WTC11 (cell line): ENCODE results near the gene MAGEC3. TPM values are rescaled to one million over a fixed set of nuclear protein-coding genes. Genes with fewer than 3 reads are reported as not detected.

Experiments
- ATAC-seq: fragments of 200-7000 bp; cut with Tn5 transposase; 2 replicates; pipeline ENCODE4 v1.10.0; 2021; ENCODE audit warnings: mild to moderate bottlenecking, moderate library complexity
- CTCF ChIA-PET: fragments of 300-600 bp; sonication (Branson Sonifier 250); formaldehyde crosslinking; loops from one replicate; lab custom pipeline; 2021; ENCODE audit warnings: antibody characterized with exemption; lab: Charles Lee
- POLR2A ChIA-PET: fragments of 350-600 bp; sonication (Branson Sonifier 250); formaldehyde crosslinking; loops from one replicate; lab custom pipeline; 2021; ENCODE audit warnings: antibody characterized with exemption; lab: Charles Lee
- DNase-seq: peaks from one replicate; pipeline ENCODE4 v3.0.0; 2021; ENCODE audit warnings: low spot score
- H3K27ac Mint-ChIP-seq: 2 replicates; pipeline ENCODE4 v1.8.0; 2021; ENCODE audit warnings: mixed read lengths
- H3K27me3 Mint-ChIP-seq: 2 replicates; pipeline ENCODE4 v1.8.0; 2021; ENCODE audit warnings: low read depth, mild to moderate bottlenecking, moderate library complexity, mixed read lengths
- H3K36me3 Mint-ChIP-seq: 2 replicates; pipeline ENCODE4 v1.8.0; 2021; ENCODE audit warnings: mixed read lengths
- H3K4me1 Mint-ChIP-seq: 2 replicates; pipeline ENCODE4 v1.8.0; 2022; ENCODE audit warnings: mixed read lengths
- H3K4me3 Mint-ChIP-seq: 2 replicates; pipeline ENCODE4 v1.8.0; 2021; ENCODE audit warnings: mild to moderate bottlenecking, moderate library complexity, mixed read lengths
- H3K9me3 Mint-ChIP-seq: 2 replicates; pipeline ENCODE4 v1.8.0; 2021; ENCODE audit warnings: mixed read lengths
- ARID4B ChIP-seq: sonication (generic); formaldehyde crosslinking; IDR thresholded peaks from 2 replicates; pipeline ENCODE4 v1.8.0; 2023; ENCODE audit warnings: missing genetic modification reagents, mild to moderate bottlenecking, borderline replicate concordance
- IRF1 ChIP-seq: sonication (generic); formaldehyde crosslinking; IDR thresholded peaks from 2 replicates; pipeline ENCODE4 v1.8.0; 2023; ENCODE audit warnings: missing genetic modification reagents
- MLX ChIP-seq: sonication (generic); formaldehyde crosslinking; IDR thresholded peaks from 2 replicates; pipeline ENCODE4 v1.8.1; 2023; ENCODE audit warnings: mild to moderate bottlenecking, missing genetic modification reagents, moderate library complexity
- MXD4 ChIP-seq: fragments of 250-450 bp; sonication (Bioruptor Pico); IDR thresholded peaks from 2 replicates; pipeline ENCODE4 v1.8.0; 2021; ENCODE audit warnings: mild to moderate bottlenecking, moderate library complexity, borderline replicate concordance
- MYBL2 ChIP-seq: sonication (generic); formaldehyde crosslinking; IDR thresholded peaks from 2 replicates; pipeline ENCODE4 v1.8.1; 2023; ENCODE audit warnings: mild to moderate bottlenecking, moderate library complexity, missing genetic modification reagents
- PRDM15 ChIP-seq: sonication (generic); formaldehyde crosslinking; IDR thresholded peaks from 2 replicates; pipeline ENCODE4 v1.8.0; 2022; ENCODE audit warnings: missing genetic modification reagents
- STAT6 ChIP-seq: sonication (generic); formaldehyde crosslinking; conservative IDR thresholded peaks from 2 replicates; pipeline ENCODE4 v1.8.1; 2023; ENCODE audit warnings: mild to moderate bottlenecking, low read depth, missing genetic modification reagents, moderate library complexity
- USF2 ChIP-seq: sonication (generic); formaldehyde crosslinking; IDR thresholded peaks from 2 replicates; pipeline ENCODE4 v1.8.1; 2023; ENCODE audit warnings: mild to moderate bottlenecking, missing genetic modification reagents, moderate library complexity
- ZMAT4 ChIP-seq: fragments of 250-450 bp; sonication (Bioruptor Pico); IDR thresholded peaks from 2 replicates; pipeline ENCODE4 v1.9.0; 2021; ENCODE audit warnings: mild to moderate bottlenecking
- ZNF121 ChIP-seq: sonication (generic); formaldehyde crosslinking; IDR thresholded peaks from 2 replicates; pipeline ENCODE4 v1.8.0; 2023; ENCODE audit warnings: missing genetic modification reagents
- ZNF219 ChIP-seq: sonication (generic); formaldehyde crosslinking; IDR thresholded peaks from 2 replicates; pipeline ENCODE4 v1.8.0; 2023; ENCODE audit warnings: missing genetic modification reagents, mild to moderate bottlenecking, borderline replicate concordance
- ZNF232 ChIP-seq: sonication (generic); formaldehyde crosslinking; IDR thresholded peaks from 2 replicates; pipeline ENCODE4 v1.8.0; 2022; ENCODE audit warnings: mild to moderate bottlenecking, missing genetic modification reagents
- ZNF263 ChIP-seq: sonication (generic); formaldehyde crosslinking; IDR thresholded peaks from 2 replicates; pipeline ENCODE4 v1.8.1; 2022; ENCODE audit warnings: low read depth, mild to moderate bottlenecking, moderate library complexity, missing genetic modification reagents
- ZNF396 ChIP-seq: fragments of 250-450 bp; sonication (Bioruptor Pico); IDR thresholded peaks from 2 replicates; pipeline ENCODE4 v1.8.0; 2021; ENCODE audit warnings: mild to moderate bottlenecking, moderate library complexity, borderline replicate concordance
- ZNF532 ChIP-seq: fragments of 250-450 bp; sonication (Bioruptor Pico); IDR thresholded peaks from 2 replicates; pipeline ENCODE4 v1.9.0; 2021; ENCODE audit warnings: mild to moderate bottlenecking, borderline replicate concordance
- total RNA-seq: library from RNA; stranded (reverse); gene quantifications from 3 replicates; pipeline ENCODE4 v1.2.3, GENCODE V29; 2021

MAGEC3 gene
- total RNA-seq, 1 experiment from 2014 or later = not detected

- H3K4me1 Mint-ChIP-seq = no peaks in the 10 kb centered on the region
- no peak overlapping the region for H3K4me3 Mint-ChIP-seq
- ATAC-seq (no peak), DNase-seq (no peak)
- H3K27ac Mint-ChIP-seq = no peak overlapping the region
- H3K27me3 Mint-ChIP-seq = no peaks in the 10 kb centered on the region
- CTCF ChIA-PET = no interaction called here
- no peak for TF ChIP-seq ZNF532 (CRISPR knock-in tag)
- no peak for TF ChIP-seq STAT6
- no peak for TF ChIP-seq MXD4 (CRISPR knock-in tag)
- no peak for TF ChIP-seq MLX (CRISPR knock-in tag)
- no peak for TF ChIP-seq ZMAT4 (CRISPR knock-in tag)
- TF ChIP-seq ZNF219 (CRISPR knock-in tag) = no peak
- TF ChIP-seq ZNF121 (CRISPR knock-in tag) = no peak
- no peak for TF ChIP-seq USF2 (CRISPR knock-in tag)
- no peak for TF ChIP-seq IRF1 (CRISPR knock-in tag)
- POLR2A ChIA-PET = no interaction called here
- H3K36me3 Mint-ChIP-seq = no peaks in the 10 kb centered on the region
- H3K9me3 Mint-ChIP-seq = 0 out of 2 replicates have a peak, but pooled peaks cover 5% of the 10 kb centered on the region
Measured at GRCh38 chrX:141832247-141832646, 5.9 kb upstream of the MAGEC3 start.

- Mint-ChIP-seq H3K9me3 (peaks cover 15% of the 10 kb centered on the region; the same call in 1 of the 2 replicates), H3K36me3 (no peaks in the 10 kb centered on the region; the same call in 1 of the 2 replicates), H3K27me3 (no peaks in the 10 kb centered on the region), H3K27ac (no peak overlapping the region), H3K4me3 (no peak overlapping the region), H3K4me1 (no peaks in the 10 kb centered on the region)
- no peak for TF ChIP-seq ZNF263 (CRISPR knock-in tag)
- no peak for TF ChIP-seq ARID4B (CRISPR knock-in tag)
- no peak for TF ChIP-seq PRDM15 (CRISPR knock-in tag)
- TF ChIP-seq ZNF396 = no peak
- no peak for TF ChIP-seq ZNF232 (CRISPR knock-in tag)
- TF ChIP-seq MYBL2 = no peak
- ChIA-PET POLR2A (no interaction called here), CTCF (no interaction called here)
- DNase-seq = no peak
- ATAC-seq = no peak
Measured at GRCh38 chrX:141839856-141840255, 1.7 kb downstream of the MAGEC3 start.
